Astrocyte of the cerebellum (primary cell): ENCODE data around the gene SPG11.
"Not testable (repeated sequence)": the region's sequence is repeated elsewhere in the genome, so short reads cannot be mapped to it uniquely, and the experiment has no call there.

Source experiments
- DNase-seq: peaks from one replicate; pipeline ENCODE4 v3.0.0-alpha.2; 2011; ENCODE audit warnings: low read depth
- H3K4me3 ChIP-seq: 2 replicates; pipeline ENCODE4 v1.5.1; 2011; ENCODE audit warnings: mild to moderate bottlenecking, low read depth, low read length, moderate library complexity
- CTCF ChIP-seq: IDR thresholded peaks from 2 replicates; pipeline ENCODE4 v1.5.1; 2012; ENCODE audit warnings: low read length, low read depth, moderate library complexity, mild to moderate bottlenecking; ENCODE audit errors: missing control alignments
- in situ Hi-C: cut with HindIII; loops from 2 replicates; pipeline ENCODE4 v1.10.0; 2017; ENCODE audit warnings: low sequenced_read_pairs

The SPG11 gene

GRCh38 chr15:44710236-44711095 is 47.0 kb upstream of the SPG11 start:
- H3K4me3 ChIP-seq = peak overlapping the region; percentile 97
- in situ Hi-C loops = no loop called here
- TF ChIP-seq CTCF = peak; percentile 39
- no peak for DNase-seq

GRCh38 chr15:44706946-44707636 is 43.6 kb upstream of the SPG11 start:
- in situ Hi-C loops = no loop called here
- DNase-seq = no peak
- no peak overlapping the region for H3K4me3 ChIP-seq
- TF ChIP-seq CTCF = no peak

GRCh38 chr15:44706401-44706800 is 42.9 kb upstream of the SPG11 start:
- TF ChIP-seq CTCF = no peak

GRCh38 chr15:44705986-44706385 is 42.5 kb upstream of the SPG11 start:
- in situ Hi-C loops = no loop called here
- no peak for DNase-seq
- TF ChIP-seq CTCF = no peak
- H3K4me3 ChIP-seq = no peak overlapping the region

More at GRCh38 chr15:44706401-44706800, 42.9 kb upstream of the SPG11 start:
- H3K4me3 ChIP-seq = no peak overlapping the region
- in situ Hi-C loops = no loop called here
- DNase-seq = no peak

- H3K4me3 ChIP-seq, DNase-seq, in situ Hi-C loops: not testable (repeated sequence)
Observed at GRCh38 chr15:44700676-44701075, 37.2 kb upstream of the SPG11 start.

- H3K4me3 ChIP-seq = no peak overlapping the region
- no peak for TF ChIP-seq CTCF
- DNase-seq = no peak
- in situ Hi-C loops = no loop called here
Observed at GRCh38 chr15:44698641-44699040, 35.2 kb upstream of the SPG11 start.

- no peak for DNase-seq
- no peak overlapping the region for H3K4me3 ChIP-seq
- TF ChIP-seq CTCF = no peak
- in situ Hi-C loops = no loop called here
Observed at GRCh38 chr15:44697014-44697413, 33.6 kb upstream of the SPG11 start.
